Colon (tissue), 2 donors: ENCODE results near the gene MORN1.
"Not testable (repeated sequence)": the region's sequence is repeated elsewhere in the genome, so short reads cannot be mapped to it uniquely, and the experiment has no call there.

Experiments used
- FAIRE-seq: peaks from 2 replicates; lab custom pipeline; 2012; peaks lifted over from hg19 to GRCh38; lab: Jason Lieb, UNC
- donor health status: control.
- donor health status: control.

MORN1 gene

DNA sequence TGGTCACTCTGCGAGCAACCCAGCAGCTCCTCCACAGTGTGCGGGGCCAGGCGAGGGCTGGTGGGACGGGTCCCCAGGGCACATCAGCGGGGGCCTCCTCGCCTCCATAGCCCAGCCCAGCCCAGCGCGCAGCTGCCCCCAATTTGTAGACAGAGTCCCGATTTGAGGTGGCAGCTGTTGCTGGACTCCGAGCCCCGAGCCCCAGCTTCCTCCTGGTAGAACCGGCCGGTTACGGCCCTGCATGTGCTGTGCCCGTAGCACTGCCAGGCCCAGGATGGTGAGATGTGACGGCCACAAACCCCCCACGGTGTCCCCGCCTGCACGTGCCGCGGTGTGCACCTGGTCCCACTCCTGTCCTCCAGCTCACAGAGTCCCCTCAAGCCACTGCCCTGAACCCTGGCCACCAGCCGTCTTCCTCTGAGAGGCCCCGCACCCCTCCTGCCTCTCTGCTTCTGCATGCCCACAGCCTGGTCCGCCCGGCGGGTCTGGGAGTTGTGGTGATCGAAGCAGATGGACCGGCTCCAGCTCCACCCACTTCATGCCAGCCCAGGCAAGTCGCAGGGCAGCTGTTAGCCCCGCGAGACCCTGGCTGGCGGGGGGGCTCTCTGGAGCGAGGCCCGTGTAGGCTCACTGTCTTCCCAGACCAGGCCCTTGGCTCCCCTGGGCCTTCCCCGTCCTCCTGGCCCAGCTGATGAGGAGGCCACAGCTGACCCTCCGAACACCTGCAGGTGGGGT lies 55.5 kb downstream of the MORN1 start:
- FAIRE-seq: no peak

DNA sequence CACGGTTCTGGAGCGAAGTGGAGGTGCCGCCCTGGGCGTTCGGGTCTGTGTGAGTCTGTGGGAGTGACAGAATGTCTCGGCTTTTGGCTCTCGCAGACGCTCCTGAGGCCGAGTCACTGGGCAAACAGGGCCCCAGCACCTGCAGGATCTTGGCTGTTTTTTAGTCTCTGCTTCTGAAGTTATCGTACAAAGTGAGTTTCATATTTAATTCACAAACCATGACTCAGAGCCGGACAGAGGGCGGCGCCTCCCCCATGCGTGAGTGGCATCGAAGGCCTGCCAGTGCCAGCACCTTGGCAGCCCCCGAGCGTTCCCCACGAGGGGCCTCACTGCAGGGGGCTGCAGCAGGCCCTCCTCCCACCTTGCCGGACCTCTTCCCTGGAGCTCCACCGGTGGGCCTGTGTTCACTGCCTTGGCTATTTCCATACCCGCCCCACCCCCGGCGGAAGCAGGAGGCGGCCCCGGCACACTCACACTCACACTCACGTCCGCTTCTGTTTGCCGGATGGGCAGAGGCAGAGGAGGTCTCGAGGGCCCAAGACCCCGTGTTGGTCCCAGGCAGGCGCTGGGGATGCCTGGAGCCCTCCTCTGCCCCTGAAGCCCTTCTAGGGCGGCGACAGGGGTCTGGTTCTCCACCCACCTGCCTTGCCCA lies 56.3 kb downstream of the MORN1 start:
- no peak for FAIRE-seq

DNA sequence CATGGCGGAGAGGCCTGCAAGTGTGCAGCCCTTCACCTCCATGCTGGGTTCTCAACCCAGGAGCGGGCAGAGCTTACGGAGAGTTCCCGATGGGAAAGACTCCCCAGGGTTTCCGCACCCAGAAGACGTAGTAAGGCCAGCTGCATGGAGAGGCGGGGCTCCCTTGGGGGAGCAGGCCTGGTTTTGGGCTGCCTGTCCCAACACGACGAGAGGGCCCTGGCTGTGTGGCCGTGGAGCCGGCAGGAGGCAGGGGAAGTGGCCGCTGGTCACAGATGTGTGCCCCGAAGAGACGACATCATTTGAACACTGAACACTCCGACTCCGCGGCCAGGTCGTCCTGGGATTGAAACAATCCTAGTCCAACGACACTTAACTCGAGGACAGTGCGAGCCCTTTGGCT lies 57.0 kb downstream of the MORN1 start:
- FAIRE-seq: no peak

DNA sequence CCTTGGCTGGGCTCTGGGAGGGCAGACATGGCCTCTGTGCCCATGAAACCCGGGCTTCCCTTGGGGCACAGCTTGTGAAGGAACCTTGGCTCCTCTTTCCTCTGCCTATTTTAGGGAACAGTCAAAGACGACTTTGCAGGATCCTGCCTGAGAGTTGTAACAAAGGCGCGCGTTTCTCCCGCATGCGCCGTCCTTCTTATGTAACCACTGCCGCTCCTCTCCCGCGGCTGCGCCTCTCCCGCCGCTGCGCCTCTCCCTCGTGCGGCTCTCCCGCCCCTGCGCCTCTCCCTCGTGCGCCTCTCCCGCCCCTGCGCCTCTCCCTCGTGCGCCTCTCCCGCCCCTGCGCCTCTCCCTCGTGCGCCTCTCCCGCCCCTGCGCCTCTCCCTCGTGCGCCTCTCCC lies 59.8 kb downstream of the MORN1 start:
- FAIRE-seq: not testable (repeated sequence)

DNA sequence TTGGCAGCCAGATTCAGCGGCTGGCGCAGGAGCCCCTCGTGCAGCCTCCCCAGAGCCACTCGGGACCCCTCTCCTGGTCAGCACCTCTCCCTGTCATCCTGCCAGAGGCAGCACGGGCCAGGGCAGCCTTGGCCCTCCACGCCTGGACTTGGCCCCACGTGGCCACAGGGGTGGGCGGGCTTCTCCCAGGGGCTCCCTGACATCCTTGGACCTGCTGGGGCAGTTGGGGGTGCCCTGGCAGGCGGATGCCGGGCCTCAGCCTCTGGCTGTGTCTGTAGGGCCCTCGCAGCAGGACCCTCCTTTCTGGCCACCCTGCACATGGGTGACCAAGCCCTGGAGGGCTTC lies 60.2 kb downstream of the MORN1 start:
- no peak for FAIRE-seq

DNA sequence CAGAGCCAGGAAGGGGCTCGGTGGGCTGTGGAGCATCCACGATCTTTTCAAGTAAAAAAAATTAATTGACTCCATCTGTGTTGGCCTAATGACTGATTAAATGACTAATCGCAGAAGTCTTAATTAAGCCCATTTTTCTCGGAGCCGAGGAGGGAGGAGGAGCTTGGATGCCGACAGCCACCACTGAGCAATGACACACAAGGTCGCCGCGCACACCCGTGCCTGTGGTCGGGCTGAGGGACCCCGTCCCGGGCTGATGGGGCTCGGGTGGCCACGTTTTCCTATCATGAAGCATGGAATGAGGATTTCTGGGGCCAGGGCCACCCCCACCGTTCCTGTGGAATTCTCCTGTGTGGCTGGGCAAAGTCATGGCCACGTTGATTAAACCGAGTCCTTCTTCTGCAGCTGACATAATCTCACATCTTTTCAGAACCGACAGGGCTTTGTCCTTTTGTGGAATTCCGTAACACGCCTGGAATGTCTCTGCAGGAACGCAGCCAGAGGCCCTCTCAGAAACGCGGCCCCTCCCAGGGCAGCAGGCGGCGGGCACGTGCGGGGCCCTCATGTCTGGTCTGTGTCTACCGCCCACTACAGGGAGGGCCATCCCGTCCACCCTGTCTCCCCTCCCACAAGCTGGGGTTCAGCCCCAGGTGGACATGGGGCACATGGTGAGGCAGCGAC lies 60.7 kb downstream of the MORN1 start:
- FAIRE-seq: no peak

DNA sequence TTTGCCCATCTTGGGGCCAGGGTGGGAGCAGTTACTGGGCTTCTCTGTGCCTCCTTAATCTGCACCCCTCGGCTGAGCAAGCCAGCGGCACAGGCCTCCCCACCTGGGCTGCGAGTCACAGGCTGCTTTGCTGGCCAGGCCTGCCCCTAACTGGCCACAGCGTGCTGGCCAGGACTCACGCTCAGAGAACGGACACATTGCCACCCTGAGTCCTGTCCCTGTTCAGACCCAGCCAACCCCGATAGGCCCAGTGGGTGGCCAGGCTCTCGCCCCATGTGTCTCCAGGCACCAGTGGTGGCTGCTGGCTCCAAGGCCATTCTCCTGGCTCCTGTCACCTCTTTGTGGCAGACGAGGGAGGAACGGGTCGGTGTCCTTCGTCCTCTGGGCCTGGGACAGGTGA lies 61.3 kb downstream of the MORN1 start:
- FAIRE-seq: no peak

DNA sequence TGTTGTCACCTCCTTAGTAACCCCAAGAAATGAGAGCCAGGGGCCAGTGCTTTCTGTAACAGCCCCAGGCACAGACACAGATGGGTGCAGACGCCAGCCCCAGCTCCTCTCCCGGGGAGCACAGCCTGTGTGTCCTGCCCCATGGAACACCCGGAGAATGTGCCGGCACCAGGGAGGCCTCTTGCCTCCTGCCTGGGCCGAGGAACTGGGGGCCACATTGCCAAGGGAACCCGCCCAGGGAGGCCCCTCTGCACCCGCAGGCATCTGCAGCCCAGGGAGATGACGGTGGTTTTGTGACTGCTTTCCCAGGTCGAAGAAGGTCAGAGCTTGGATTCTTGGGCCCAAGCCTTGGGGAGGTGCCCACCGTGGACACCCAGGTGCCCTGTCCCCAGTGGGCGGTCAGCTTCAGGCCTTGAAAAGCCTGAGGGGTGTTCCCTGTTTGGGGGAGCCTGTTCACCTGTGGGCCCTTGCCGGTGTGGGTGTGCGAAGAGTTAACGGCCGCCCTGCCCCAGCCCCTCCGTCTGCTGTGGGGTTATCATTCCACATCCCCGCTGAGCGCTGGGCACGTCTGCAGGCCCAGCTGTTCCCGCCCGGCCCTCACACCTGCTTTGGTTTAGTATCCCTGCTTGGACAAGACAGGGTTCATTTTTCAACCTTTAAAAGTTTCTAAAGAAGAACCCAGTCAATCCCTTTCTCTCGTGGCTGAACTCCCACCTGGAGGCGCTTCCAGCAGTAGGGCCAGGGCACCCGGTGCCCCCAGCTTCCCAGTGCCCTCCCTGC lies 62.5 kb downstream of the MORN1 start:
- FAIRE-seq: no peak

DNA sequence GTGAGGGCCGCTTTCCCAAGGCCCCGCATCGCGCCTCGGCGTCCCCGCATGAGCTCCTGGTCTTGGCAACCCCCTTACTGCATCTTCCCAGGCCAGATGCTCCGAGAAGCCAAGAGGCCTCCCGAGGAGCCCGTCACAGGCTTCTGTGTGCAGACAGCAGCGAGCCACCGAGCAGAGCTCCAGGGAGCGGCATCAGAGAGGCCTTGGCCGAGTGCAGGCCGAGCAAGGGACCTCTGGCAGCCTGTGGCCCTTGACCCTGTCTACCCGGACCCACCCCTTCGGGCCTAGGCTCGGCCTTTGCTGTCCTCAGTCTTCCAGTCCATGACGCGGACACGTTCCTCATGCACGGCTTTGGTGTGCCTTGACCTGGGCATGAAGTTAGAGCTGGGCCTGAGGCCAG lies 63.5 kb downstream of the MORN1 start:
- FAIRE-seq: no peak

DNA sequence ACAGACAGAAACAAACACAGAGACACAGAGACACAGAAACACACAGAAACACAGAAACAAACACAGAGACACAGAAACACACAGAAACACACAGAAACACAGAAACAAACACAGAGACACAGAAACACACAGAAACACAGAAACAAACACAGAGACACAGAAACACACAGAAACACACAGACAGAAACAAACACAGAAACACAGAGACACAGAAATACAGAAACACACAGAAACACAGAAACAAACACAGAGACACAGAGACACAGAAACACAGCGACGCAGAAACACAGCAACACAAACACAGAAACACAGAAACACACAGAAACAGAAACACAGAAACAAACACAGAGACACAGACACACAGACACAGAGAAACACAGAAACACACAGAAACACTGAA lies 64.2 kb downstream of the MORN1 start:
- not testable (repeated sequence) for FAIRE-seq

DNA sequence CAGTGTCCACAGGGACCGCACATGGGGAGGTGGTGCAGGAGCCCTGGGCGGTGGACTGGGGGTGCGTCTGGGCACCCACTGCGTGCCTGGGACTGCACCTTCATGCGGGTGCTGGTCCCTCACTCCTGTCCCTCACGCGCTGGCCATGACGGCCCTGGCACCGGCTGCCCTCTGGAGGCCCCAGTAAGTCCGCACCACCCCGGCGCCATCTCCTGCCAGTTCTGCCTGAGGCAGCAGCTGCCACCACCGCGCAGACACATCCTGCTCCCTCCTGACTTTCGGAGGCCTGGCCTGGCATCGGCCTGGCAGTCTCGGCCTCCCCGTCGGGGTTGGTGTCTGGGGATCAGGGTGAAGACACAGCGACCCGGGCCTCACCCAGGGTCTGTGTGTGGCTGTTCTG lies 64.8 kb downstream of the MORN1 start:
- no peak for FAIRE-seq

DNA sequence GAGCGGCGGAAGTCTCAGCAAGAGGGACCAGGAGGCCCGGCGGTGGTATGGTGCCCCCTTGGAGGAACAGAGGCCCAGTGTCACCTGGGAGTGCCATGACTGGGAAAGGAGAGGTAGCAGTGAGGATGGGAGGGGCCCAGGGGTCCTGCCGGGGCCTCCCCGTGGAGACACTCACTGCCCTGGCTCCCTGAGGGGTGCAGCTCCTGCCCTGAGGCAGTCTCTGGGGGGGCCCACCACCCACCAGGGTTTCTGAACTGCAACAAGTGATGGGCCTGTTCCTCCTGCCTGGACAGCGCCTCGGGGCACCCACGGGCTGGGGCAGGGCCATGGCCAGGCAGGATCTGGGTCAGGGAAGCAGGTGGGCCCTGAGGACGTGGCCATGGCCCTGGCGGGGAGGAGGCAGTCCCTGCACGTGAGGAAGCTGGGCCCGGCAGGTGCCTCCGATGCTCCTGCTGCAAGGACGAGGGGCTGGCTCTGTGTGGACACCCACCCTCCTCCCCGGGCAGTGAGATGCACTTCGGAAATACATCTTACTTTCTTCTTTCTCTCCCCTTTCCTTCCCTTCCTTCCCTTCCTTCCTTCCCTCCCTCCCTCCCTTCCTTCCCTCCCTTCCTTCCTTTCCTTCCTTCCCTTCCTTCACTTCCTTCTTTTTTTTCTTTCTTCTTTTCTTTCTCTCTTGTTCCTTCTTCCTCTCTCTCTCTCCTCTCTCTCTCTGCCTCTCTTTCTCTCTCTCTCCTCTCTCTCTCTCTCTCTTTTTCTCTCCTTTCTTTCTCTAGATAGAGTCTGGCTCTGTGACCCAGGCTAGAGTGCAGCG lies 66.6 kb downstream of the MORN1 start:
- no peak for FAIRE-seq

DNA sequence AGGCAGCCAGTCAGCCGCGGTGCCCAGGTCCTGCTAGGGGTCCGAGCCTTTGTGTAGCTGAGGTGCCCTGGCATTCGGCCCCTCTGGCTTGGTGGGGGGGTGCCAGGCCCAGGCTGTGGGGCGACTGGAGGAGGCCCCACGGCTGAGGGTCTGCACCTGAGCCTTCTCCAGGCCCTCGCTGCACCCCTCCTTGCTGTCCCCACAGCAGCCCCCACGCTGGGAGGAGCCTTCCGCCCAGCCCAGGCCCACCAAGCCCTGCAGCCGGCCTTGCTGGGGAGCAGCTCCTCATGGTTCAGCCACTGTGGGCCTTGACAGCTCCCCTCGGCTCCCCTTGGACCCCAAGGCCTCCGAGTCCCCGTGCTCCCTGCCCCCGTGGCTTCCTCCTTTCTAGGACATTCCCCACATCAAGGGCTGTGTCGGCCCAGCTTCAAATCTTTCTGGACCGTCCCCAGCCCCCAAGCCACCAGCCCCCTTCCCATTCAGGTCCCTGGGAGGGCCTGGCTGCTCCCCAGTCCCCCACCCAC lies 67.8 kb downstream of the MORN1 start:
- no peak for FAIRE-seq

DNA sequence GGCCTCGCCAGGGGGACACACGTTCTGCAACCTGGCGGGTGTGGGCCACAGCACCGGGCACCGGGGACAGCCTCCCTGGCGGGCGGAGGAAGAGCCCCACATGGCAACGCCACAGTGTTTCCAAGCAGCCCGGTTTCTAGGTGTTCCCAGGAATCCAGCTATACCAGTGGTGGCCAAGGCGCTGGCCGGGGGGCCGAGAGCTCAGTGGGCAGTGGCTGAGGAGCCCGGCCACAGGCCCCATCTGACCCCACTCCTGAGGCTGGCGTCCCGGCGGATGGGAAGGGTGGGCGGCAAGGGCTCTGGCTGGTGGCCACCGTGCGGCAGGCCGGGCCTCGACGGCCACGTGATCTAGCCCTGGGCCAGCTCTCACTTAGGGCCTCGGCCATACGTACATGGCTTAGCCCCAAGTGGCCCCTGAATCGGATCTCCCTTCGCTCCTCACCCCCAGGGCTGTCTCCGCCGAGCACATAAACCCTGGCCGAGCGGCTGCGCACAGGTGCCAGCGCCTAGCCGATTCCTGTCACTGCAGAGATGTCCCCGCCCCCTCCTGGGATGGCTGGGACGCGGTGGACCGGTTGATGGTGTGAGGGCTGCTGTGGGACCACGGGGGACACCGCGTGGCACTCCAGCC lies 68.7 kb downstream of the MORN1 start:
- FAIRE-seq: no peak

DNA sequence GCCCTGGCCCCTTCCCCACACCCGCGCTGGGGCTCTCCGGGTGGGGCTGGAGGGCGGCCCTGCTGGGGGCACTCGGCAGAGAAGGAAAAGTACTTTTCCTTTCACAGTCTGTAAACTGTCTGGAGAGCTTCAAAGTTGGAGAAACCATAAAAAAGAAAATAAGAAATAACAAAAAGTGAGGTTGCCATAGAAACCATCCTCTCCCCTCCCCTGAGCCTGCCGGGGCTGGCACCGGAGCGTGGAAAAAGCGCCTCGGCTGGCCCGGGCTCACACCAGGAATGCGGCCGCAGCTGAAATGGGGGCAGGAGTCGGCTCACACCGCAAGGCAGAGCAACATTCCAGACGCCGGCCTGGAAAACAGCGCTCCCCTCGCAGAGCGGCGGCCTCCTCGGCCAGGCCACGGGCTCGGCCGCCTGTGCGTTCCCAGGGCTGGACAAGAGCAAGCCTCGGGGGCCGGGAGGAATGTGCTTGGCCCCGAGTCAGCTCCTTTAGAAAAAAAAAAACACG lies 69.2 kb downstream of the MORN1 start:
- FAIRE-seq: no peak

DNA sequence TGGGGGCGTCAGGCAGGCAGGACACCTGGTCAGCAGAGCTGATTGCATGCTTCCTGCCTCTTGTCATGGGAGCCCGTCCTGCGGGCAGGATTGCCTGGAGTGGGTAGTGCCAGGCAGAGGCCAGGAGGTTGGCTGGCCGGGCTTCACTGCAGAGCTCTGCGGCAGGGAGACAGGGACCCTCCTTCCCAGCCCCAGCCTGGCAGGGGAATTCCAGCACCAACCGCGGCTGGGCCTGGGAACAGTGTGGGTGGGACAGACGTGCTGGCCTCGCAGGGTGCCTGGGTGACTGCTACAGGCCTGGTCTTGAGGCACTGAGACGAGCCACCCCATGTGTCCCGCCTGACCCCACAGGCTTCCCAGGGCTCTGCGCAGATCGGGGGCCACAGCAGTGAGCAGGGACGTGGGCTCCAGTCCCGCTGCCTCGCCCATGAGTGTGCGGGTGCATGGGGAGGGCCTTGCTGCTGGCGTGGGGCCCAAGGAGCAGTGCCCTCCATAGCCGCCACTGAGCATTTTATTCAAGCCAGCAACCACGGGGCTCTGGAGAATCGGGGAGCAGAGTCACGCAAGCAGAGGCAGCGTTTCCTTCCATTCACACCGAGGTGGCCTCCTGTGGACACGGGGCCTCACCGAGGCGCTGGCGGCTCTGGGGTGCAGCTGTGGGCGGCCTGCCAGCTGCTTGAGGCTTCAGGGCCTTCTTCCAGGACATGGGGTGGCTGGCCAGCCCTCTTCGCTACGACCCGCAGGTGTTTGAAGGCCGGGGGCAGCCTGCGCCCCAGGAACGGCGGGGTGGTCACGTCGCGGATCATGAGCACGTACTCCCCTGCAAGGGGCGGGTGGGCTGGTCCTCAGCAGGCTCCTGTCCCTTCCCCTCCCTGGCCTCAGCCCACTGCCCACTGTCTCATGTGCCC lies 70.3 kb downstream of the MORN1 start:
- FAIRE-seq: no peak

DNA sequence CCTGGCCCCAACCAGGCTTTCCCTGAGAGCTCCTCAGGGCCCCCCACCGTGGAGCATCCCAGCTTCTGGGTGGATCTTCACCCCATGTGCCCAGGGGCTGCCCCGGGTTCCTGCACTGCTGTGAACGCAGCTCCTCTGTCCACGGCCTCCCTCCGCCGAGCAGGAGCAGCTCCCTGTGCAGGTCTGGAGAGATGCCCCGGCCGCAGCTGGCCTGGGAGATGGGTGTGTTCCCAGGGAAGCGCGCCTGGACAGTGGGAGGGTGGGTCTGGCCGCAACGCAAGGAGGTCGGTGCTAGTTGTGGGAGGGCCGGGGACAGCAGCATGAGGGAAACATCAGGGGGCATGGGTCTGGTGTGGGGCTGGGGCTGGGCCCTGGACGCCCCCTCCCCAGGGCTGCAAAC lies 71.3 kb downstream of the MORN1 start:
- FAIRE-seq: no peak

DNA sequence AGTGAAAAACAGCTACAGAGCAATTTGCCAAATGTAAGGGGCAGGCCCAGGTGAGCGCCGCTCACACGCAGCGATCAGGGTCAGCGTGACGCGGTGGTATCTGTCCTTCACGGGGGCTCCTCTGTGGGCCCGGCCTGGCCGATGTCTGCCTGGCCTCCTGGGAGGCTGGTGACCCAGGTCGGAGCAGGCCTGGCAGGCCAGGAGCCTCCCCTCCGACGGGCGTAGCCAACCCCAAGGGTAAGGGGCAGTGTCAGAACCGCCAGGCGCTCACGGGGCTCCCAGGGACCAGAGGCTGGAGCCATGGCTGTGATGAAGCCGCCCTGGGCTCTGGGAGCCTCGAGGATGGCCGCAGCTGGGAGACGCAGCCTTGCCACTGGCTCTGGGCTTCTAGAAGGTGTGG lies 72.1 kb downstream of the MORN1 start:
- no peak for FAIRE-seq

DNA sequence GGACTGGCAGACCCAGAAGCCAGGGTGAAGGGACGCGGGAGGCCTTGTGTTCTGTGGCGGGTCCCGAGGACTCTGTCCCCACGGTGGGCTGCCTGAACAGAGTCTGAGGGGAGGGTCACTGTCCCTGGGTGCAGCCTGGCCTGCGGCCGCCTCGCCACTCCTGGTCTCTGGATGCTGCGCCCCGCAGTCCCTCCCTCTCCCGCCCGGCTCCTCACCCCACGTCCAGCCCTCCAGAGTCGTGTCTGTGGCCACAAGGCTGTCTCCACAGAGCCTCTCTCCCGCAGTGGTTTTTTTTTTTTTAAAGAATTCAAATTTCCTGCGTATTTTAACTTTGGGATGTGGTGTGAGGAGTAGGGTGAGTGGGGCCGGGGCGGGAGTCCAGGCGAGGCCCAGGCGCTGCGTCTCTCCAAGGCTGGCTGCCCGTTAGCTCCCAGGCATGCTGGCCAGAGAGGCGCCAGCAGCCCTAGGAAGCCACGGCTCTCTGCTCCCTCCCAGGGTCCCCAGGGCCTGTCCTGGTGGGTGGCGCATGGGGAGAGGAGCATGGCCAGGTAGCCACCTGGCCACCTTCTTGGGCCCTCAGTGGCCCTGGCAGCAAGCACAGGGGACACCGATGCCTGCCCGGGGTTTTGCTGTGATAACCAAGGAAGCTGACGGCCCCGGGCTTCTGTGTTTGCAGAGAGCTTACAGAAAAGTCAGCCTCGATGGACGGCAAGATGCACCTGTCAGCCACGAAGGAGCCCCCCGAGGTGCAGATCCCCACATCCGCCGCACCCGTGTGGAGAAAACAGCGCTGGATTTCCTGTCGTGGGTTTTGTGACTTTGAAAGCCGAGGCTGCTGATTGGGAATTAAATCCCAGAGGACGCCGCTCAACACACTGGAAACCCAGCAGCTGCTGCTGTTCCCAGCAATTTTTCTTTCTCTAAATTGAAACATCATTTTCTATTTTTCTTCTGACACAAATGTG lies 72.8 kb downstream of the MORN1 start:
- FAIRE-seq: no peak
